GM23248 (cell line): ENCODE measurements around the gene GFOD1.

Experiments used
- EZH2 ChIP-seq: fragments of 200-600 bp; sonication (generic); IDR thresholded peaks from 2 replicates; pipeline ENCODE4 v1.6.1; 2018; ENCODE audit warnings: antibody characterized with exemption, mild to moderate bottlenecking; ENCODE audit not compliant: insufficient read depth, poor library complexity, severe bottlenecking
- EZH2phosphoT487 ChIP-seq: fragments of 200-600 bp; sonication (generic); IDR thresholded peaks from 2 replicates; pipeline ENCODE4 v1.6.1; 2018; ENCODE audit warnings: antibody characterized with exemption, moderate library complexity, mild to moderate bottlenecking, low read depth; ENCODE audit not compliant: insufficient read depth

- TF ChIP-seq EZH2 (no peak), EZH2phosphoT487 (no peak)
Measured at GRCh38 chr6:13357551-13358075, 129.8 kb downstream of the GFOD1 start.
